Activated CD8-positive, alpha-beta T cell treated with anti-CD3 and anti-CD28 coated beads for 36 hours (primary cell): ENCODE results near the gene PCGF3. TPM values are rescaled to one million over a fixed set of nuclear protein-coding genes. Genes with fewer than 3 reads are reported as not detected.
A peak's percentile ranks its signal among the peaks of the same experiment; 100 is the strongest.

Experiments used
- ATAC-seq: fragments of 200-7000 bp; cut with Tn5 transposase; one replicate; pipeline ENCODE4 v1.10.0; 2021; ENCODE audit warnings: mild to moderate bottlenecking, moderate library complexity
- CTCF ChIA-PET: fragments of 350-600 bp; sonication (Branson Sonifier 250); formaldehyde crosslinking; loops from one replicate; lab custom pipeline; 2021; ENCODE audit warnings: antibody characterized with exemption; lab: Charles Lee
- POLR2A ChIA-PET: fragments of 350-600 bp; sonication (Branson Sonifier 250); formaldehyde crosslinking; loops from one replicate; lab custom pipeline; 2021; ENCODE audit warnings: antibody characterized with exemption; lab: Charles Lee
- DNase-seq: peaks from one replicate; pipeline ENCODE4 v3.0.0-alpha.2; 2020
- H3K27ac Mint-ChIP-seq: one replicate; pipeline ENCODE4 v1.8.0; 2021; ENCODE audit warnings: mild to moderate bottlenecking, mixed read lengths
- H3K27me3 Mint-ChIP-seq: one replicate; pipeline ENCODE4 v1.8.0; 2021; ENCODE audit warnings: mixed read lengths
- H3K36me3 Mint-ChIP-seq: one replicate; pipeline ENCODE4 v1.8.0; 2021; ENCODE audit warnings: low read depth, mixed read lengths
- H3K4me1 Mint-ChIP-seq: one replicate; pipeline ENCODE4 v1.8.0; 2021; ENCODE audit warnings: low read depth, mixed read lengths
- H3K4me3 Mint-ChIP-seq: one replicate; pipeline ENCODE4 v1.8.0; 2021; ENCODE audit warnings: mild to moderate bottlenecking, moderate library complexity, mixed read lengths
- H3K9me3 Mint-ChIP-seq: one replicate; pipeline ENCODE4 v1.8.0; 2021; ENCODE audit warnings: mixed read lengths
- CTCF ChIP-seq: fragments of 200-600 bp; IDR thresholded peaks from one replicate; pipeline ENCODE4 v1.8.0; 2022; ENCODE audit warnings: antibody characterized with exemption, mild to moderate bottlenecking
- intact Hi-C: fragments of 100-400 bp; cut with micrococcal nuclease; formaldehyde crosslinking; loops from one replicate; pipeline ENCODE4 v1.10.0; 2022
- total RNA-seq, 2 experiments: library from RNA; stranded (reverse); gene quantifications; one replicate each; pipeline ENCODE4 v1.2.3, GENCODE V29; 2021

Gene PCGF3
- total RNA-seq, 2 experiments from 2014 or later, result 23.9 to 25.6 TPM

GRCh38 chr4:680091-680490 lies 25.5 kb upstream of the PCGF3 start:
- Mint-ChIP-seq H3K27ac (no peak overlapping the region), H3K36me3 (no peaks in the 10 kb centered on the region), H3K4me3 (peak overlapping the region; percentile 70), H3K27me3 (peaks cover 2% of the 10 kb centered on the region), H3K4me1 (peaks cover 14% of the 10 kb centered on the region), H3K9me3 (no peaks in the 10 kb centered on the region)
- ChIA-PET CTCF (no interaction called here), POLR2A (interaction anchor here (0.6 to 1.0 kb wide), 2 partner anchors 16 to 199 kb away, joined by 3 to 4 read pairs; no protein-coding TSS in a partner anchor)
- ATAC-seq, result no peak
- intact Hi-C loops, result no loop called here
- TF ChIP-seq CTCF, result no peak
- DNase-seq, result no peak

DNA sequence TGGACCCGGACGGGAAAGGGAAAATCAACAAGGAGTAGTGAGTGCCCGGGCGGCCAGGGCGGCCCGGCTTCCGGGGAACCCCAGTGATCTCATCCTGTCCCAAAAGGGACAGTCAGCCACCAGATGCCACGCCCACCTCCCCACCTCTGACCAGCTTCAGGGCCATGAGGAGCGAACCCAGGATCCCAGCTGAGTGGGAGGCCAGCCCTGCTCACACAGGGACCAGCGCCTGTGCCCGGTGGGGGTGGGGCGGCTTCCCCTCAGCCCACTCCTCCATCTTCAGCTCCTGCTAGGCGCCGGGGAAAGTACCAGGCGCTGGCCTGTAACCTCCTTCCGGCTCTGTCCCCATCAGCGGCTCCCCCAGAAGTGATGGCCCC lies 25.1 kb upstream of the PCGF3 start:
- Mint-ChIP-seq H3K9me3 (no peaks in the 10 kb centered on the region), H3K36me3 (no peaks in the 10 kb centered on the region), H3K27me3 (peaks cover 4% of the 10 kb centered on the region), H3K4me3 (peak overlapping the region; percentile 70), H3K4me1 (peaks cover 14% of the 10 kb centered on the region), H3K27ac (peak overlapping the region; percentile 74)
- peak; percentile 51 for DNase-seq
- no peak for TF ChIP-seq CTCF
- peak; percentile 25 for ATAC-seq
- intact Hi-C loops, result no loop called here
- ChIA-PET CTCF (no interaction called here), POLR2A (interaction anchor here (0.6 kb wide), 1 partner anchor 199 kb away, joined by 3 read pairs; no protein-coding TSS in a partner anchor)

DNA sequence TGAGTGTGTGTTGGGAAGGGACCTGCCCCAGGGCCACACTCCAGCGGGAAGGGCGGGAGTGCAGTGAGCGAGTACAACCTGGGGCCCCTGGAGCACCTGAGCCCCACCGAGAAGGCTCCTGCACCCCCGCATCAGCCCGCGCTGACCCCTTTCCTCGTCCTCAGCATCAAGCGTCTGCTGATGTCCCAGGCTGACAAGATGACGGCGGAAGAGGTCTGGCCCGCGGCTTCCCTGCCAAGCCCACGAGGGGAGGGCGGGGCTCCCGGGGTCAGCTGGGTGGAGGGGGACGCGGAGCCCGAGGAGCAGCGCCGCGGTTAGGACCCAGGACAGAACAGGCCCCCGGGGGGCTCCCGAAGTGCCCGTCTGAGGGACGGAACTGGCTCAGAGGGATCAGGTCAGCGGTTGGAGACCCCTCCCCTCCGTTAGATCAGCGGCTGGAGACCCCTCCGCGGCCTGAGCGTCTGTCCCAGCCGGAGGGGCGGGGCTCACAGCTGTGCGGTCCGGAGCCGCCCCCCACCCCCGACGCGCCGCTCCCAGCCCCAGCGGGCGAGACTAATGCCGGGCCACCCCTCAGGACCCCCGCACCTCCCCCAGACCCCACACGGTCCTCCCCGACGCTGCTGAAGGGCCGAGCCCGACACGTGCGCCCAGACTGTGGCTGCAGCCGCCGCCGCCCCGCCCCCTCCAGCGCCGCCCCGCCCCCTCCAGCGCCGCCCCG lies 24.5 kb upstream of the PCGF3 start:
- intact Hi-C loops, result no loop called here
- Mint-ChIP-seq H3K27ac (peak overlapping the region; percentile 74), H3K27me3 (peaks cover 5% of the 10 kb centered on the region), H3K4me3 (peak overlapping the region; percentile 70), H3K9me3 (no peaks in the 10 kb centered on the region), H3K36me3 (no peaks in the 10 kb centered on the region), H3K4me1 (peaks cover 8% of the 10 kb centered on the region)
- POLR2A ChIA-PET, result interaction anchor here (0.6 kb wide), 1 partner anchor 198 kb away, joined by 3 read pairs; no protein-coding TSS in a partner anchor
- ATAC-seq, result peak; percentile 76
- TF ChIP-seq CTCF, result no peak
- peak; percentile 79 for DNase-seq
- CTCF ChIA-PET, result no interaction called here

DNA sequence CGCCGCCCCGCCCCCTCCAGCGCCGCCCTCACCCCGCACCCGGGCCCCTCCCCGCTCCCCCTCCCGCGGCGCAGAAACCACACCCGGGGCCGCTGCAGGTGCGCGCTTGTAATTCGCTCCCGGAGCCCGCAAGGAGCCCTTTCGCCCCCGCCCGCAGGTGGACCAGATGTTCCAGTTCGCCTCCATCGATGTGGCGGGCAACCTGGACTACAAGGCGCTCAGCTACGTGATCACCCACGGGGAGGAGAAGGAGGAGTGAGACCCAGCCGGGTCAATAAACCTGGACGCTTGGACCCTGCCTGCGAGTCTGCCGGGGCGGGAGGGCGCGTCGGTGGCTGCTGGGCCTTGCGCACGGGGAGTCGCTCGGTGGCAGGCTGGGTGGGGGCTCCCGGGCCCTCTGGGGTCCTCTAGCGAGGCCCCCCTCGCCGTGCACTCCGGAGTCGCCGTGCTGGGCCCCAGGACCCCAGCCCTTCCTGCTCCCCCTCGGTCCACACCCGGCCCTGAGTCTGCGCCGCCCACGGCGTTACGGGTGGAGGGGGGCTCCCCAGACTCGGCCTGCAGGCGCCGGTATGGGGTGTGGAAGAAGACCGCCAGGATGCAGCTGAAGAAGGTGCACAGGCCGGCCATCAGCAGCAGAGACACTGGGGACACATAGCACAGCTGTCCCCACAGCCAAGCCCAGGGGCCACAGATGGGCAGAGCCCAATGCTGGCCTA lies 23.7 kb upstream of the PCGF3 start:
- DNase-seq (peak; percentile 54), ATAC-seq (peak; percentile 25)
- Mint-ChIP-seq H3K27ac (no peak overlapping the region), H3K9me3 (no peaks in the 10 kb centered on the region), H3K4me1 (peaks cover 7% of the 10 kb centered on the region), H3K27me3 (peaks cover 5% of the 10 kb centered on the region), H3K36me3 (no peaks in the 10 kb centered on the region), H3K4me3 (peak overlapping the region; percentile 45)
- POLR2A ChIA-PET, result no interaction called here
- CTCF ChIA-PET, result no interaction called here
- intact Hi-C loops, result no loop called here
- no peak for TF ChIP-seq CTCF
